Neuronal stem cell (in vitro differentiated cells): ENCODE data around the gene FAM193B.

ENCODE experiments used
- DNase-seq: peaks from one replicate; pipeline ENCODE4 v3.0.0-alpha.2; 2013; ENCODE audit warnings: low spot score
- H2AFZ ChIP-seq: one replicate; pipeline ENCODE4 v1.6.1; 2013; ENCODE audit warnings: mild to moderate bottlenecking, low read length, inconsistent platforms
- H2AK5ac ChIP-seq: 2 replicates; pipeline ENCODE4 v1.6.1; 2013; ENCODE audit warnings: low read depth, mild to moderate bottlenecking, inconsistent platforms, low read length, moderate library complexity, mixed read lengths
- H2BK120ac ChIP-seq: 2 replicates; pipeline ENCODE4 v1.6.1; 2013; ENCODE audit warnings: low read depth, mild to moderate bottlenecking, inconsistent platforms, low read length, moderate library complexity, mixed read lengths
- H2BK12ac ChIP-seq: one replicate; pipeline ENCODE4 v1.6.1; 2013; ENCODE audit warnings: low read length, inconsistent platforms
- H2BK15ac ChIP-seq: 2 replicates; pipeline ENCODE4 v1.6.1; 2013; ENCODE audit warnings: mild to moderate bottlenecking, low read length, inconsistent platforms, mixed read lengths
- H2BK5ac ChIP-seq: one replicate; pipeline ENCODE4 v1.6.1; 2013; ENCODE audit warnings: inconsistent platforms, mild to moderate bottlenecking, low read length, moderate library complexity
- H3K14ac ChIP-seq: one replicate; pipeline ENCODE4 v1.6.1; 2013; ENCODE audit warnings: low read length, inconsistent platforms
- H3K18ac ChIP-seq: 2 replicates; pipeline ENCODE4 v1.6.1; 2013; ENCODE audit warnings: low read length, inconsistent platforms
- H3K23ac ChIP-seq: 2 replicates; pipeline ENCODE4 v1.6.1; 2013; ENCODE audit warnings: low read depth, mild to moderate bottlenecking, mixed read lengths, low read length, inconsistent platforms; ENCODE audit not compliant: poor library complexity
- H3K27ac ChIP-seq: replicated peaks from 3 replicates; pipeline ENCODE4 v1.5.1; 2013; ENCODE audit warnings: low read length, inconsistent platforms
- H3K27me3 ChIP-seq, 3 experiments: 2 replicates each; pipeline ENCODE4 v1.6.1; 2013; ENCODE audit warnings: low read length in 3 of 3, mild to moderate bottlenecking in 2 of 3, inconsistent platforms in 1 of 3, low read depth in 1 of 3, mixed read lengths in 1 of 3, moderate library complexity in 1 of 3; ENCODE audit not compliant: control insufficient read depth in 3 of 3, insufficient read depth in 3 of 3
- H3K36me3 ChIP-seq, 2 donors: replicated peaks in 1 of 2; 2 replicates each; pipeline ENCODE4 v1.6.1; 2013; ENCODE audit warnings: low read length in 2 of 2; ENCODE audit not compliant: control insufficient read depth in 2 of 2, insufficient read depth in 2 of 2
- H3K4ac ChIP-seq: 2 replicates; pipeline ENCODE4 v1.6.1; 2013; ENCODE audit warnings: inconsistent platforms, mild to moderate bottlenecking, low read length, moderate library complexity
- H3K4me1 ChIP-seq, 2 donors: 1 replicate in 1 of 2; 2 replicates in 1 of 2; pipeline ENCODE4 v1.6.1; 2013; ENCODE audit warnings: low read length in 2 of 2, low read depth in 1 of 2; ENCODE audit not compliant: control insufficient read depth in 2 of 2, insufficient read depth in 1 of 2
- H3K4me2 ChIP-seq: one replicate; pipeline ENCODE4 v1.6.1; 2013; ENCODE audit warnings: mild to moderate bottlenecking, low read length, inconsistent platforms; ENCODE audit not compliant: insufficient read depth, poor library complexity, severe bottlenecking
- H3K4me3 ChIP-seq, 2 donors: 2 replicates each; pipeline ENCODE4 v1.5.1; 2013; ENCODE audit warnings: low read length in 2 of 2, mild to moderate bottlenecking in 2 of 2, inconsistent platforms in 1 of 2, moderate library complexity in 1 of 2
- H3K79me1 ChIP-seq: one replicate; pipeline ENCODE4 v1.6.1; 2013; ENCODE audit warnings: low read depth, mild to moderate bottlenecking, inconsistent platforms, low read length, moderate library complexity
- H3K9ac ChIP-seq: one replicate; pipeline ENCODE4 v1.6.1; 2013; ENCODE audit warnings: mild to moderate bottlenecking, low read depth, low read length, inconsistent platforms; ENCODE audit not compliant: poor library complexity
- H3K9me3 ChIP-seq, 2 donors: replicated peaks in 1 of 2; 2 replicates each; pipeline versions ENCODE3 to v1.6.1; 2013; ENCODE audit warnings: low read length in 2 of 2, mild to moderate bottlenecking in 2 of 2, inconsistent platforms in 1 of 2, low read depth in 1 of 2, mixed read lengths in 1 of 2, moderate library complexity in 1 of 2; ENCODE audit not compliant: control insufficient read depth in 2 of 2, insufficient read depth in 1 of 2
- H4K8ac ChIP-seq: one replicate; pipeline ENCODE4 v1.6.1; 2013; ENCODE audit warnings: low read depth, mild to moderate bottlenecking, inconsistent platforms, low read length, moderate library complexity
- H4K91ac ChIP-seq: one replicate; pipeline ENCODE4 v1.6.1; 2013; ENCODE audit warnings: low read length, low read depth, mild to moderate bottlenecking, inconsistent platforms; ENCODE audit not compliant: poor library complexity
- WGBS, 2 donors: extraction: QIAGEN DNeasy Blood & Tissue Kit; methylation state at CpG; one replicate each; pipeline ENCODE4 v1.1.7; 2013; ENCODE audit warnings: missing lambda C conversion rate in 2 of 2, mixed read lengths in 1 of 2; ENCODE audit not compliant: insufficient read length in 2 of 2, insufficient replicate concordance in 1 of 2; ENCODE audit errors: extremely low coverage in 2 of 2; 5-methylcytosine and 5-hydroxymethylcytosine counted together

Gene FAM193B

DNA sequence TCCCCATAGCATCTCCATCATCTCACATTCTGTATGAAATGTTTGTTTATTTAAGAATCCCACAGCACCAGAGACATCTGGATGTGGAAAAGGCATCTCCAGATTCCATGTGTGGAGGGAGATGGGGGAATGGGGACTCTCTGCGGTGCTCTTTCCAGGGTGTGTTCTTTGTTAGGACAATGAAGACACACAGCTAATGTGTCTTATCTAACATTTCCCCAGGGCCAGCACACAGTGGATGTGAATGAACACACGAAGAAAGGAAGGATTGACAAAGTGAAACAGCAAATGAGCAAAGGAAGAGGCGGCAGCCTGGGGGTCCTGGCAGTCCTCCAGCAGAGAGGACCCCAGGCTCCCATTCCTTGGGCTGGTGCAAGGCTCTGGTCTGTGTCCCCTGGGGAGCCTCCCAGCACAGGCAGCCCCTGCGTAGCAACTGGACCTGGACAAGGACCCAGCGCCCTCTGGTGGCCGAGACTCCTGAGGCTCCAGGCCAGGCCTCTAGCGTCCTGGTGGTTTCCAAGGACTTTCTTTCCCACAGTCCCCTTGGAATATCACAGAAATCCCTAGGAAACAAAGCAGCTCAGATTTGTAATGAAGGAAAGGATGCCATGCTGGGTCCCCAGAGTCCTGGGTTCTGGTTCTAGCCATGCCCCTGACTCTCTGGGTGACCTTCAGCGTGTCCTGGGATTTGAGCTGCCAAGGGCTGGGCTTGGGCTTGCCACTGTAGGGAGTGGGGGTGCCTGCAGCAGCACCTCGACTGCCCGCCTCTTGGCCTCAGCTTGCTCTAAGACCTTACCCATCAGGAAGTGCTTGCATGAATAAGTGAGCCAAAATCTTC is 53.5 kb downstream of the FAM193B start:
- peaks cover 0 to 14% (median 0%) of the 10 kb centered on the region in 3 experiments for H3K27me3 ChIP-seq
- peak overlapping the region; percentile 57 for H3K9ac ChIP-seq
- H3K4me1 ChIP-seq: peaks cover 24 to 39% of the 10 kb centered on the region in 2 donors
- WGBS, 2 donors: no CpG with 5 or more reads among the region's 10 CpGs
- H2BK15ac ChIP-seq: peak overlapping the region; percentile 95
- no peak overlapping the region for H2BK120ac ChIP-seq
- H3K23ac ChIP-seq: no peak overlapping the region
- peak overlapping the region; percentile 96 for H4K8ac ChIP-seq
- peak; percentile 86 for DNase-seq
- H3K4me2 ChIP-seq: no peak overlapping the region
- no peak overlapping the region for H3K4ac ChIP-seq
- no peak overlapping the region for H2BK5ac ChIP-seq
- no peaks in the 10 kb centered on the region for H3K9me3 ChIP-seq
- peak overlapping the region; percentile 95 for H2BK12ac ChIP-seq
- peaks cover 2 to 5% of the 10 kb centered on the region in 2 donors for H3K36me3 ChIP-seq
- H3K4me3 ChIP-seq: no peak overlapping the region
- H4K91ac ChIP-seq: peak overlapping the region; percentile 38
- H3K18ac ChIP-seq: peak overlapping the region; percentile 79
- H2AFZ ChIP-seq: peak overlapping the region; percentile 85
- no peak overlapping the region for H3K27ac ChIP-seq
- peak overlapping the region; percentile 77 for H2AK5ac ChIP-seq
- H3K14ac ChIP-seq: no peak overlapping the region
- H3K79me1 ChIP-seq: peaks cover 3% of the 10 kb centered on the region

DNA sequence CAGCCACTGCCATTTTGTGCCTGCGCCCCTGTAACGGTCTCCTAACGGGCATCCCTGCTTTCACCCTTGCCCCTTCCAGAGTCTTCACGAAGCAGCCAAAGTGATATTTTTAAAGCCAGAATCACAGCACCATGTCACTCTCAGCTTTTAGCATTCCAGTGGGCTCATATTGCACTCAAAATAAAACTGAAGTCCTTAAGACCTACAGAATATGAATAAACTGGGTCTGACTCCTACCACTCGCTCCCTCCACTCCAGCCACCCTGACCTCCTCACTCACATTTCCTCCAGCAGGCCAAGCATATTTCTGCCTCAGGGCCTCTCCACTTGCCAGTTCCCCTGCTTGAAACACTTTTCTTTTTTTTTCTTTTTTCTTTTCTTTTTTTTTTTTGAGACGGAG is 54.5 kb downstream of the FAM193B start:
- Histone ChIP-seq H2BK120ac (no peak overlapping the region), H2BK5ac (no peak overlapping the region), H2AK5ac (peak overlapping the region; percentile 86), H3K23ac (no peak overlapping the region), H3K14ac (no peak overlapping the region), H3K27ac (no peak overlapping the region), H3K4ac (peak overlapping the region; percentile 55), H3K36me3 (peaks cover 2 to 14% of the 10 kb centered on the region in 2 donors), H3K18ac (no peak overlapping the region), H2AFZ (no peak overlapping the region), H2BK15ac (no peak overlapping the region), H3K9ac (no peak overlapping the region), H4K91ac (no peak overlapping the region), H3K27me3 (peaks cover 0 to 14% (median 0%) of the 10 kb centered on the region in 3 experiments), H3K4me2 (no peak overlapping the region), H3K4me1 (peaks cover 32 to 48% of the 10 kb centered on the region in 2 donors), H4K8ac (no peak overlapping the region), H3K4me3 (no peak overlapping the region), H2BK12ac (no peak overlapping the region), H3K79me1 (peaks cover 3% of the 10 kb centered on the region), H3K9me3 (no peaks in the 10 kb centered on the region)
- DNase-seq: no peak
- WGBS, 2 donors: no CpG with 5 or more reads among the region's 6 CpGs

DNA sequence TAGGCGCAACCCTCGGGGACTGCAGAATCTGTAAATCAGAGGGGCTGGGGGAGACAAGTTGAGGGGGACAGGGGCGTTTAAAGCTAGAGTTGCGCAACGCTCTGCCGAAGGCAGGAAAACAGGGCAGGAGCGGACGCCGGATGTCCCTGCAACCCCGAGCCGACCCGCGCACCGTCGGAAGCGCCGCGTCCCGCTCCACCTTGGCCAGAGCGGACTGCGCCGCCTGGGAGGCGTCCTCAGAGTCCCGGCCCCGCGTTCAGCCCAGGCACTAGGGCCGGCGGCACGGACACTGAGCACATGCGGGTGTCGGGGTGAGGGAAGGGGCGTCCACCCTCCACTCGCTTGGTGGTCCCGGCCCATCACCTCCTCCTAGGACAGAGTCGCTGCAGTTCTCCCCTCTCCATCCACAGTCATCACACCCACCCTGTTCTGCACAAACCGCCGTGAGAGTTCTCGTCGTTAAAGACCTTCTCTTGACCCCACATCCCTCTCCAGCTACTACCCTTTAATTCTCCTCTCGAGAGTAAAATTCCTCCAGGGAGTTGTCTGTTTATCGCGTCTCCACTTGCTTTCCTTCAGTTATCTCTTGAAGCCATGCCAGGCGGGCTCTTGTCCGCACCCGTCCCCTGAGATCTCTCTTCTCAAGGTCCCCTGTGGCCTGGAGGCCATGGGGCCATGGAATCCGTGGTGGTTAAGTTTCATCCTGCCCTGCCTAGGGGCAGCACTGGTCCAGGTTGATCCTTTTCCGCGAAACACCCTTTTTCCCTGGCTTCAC is 56.2 kb downstream of the FAM193B start:
- H2AK5ac ChIP-seq: peak overlapping the region; percentile 89
- H3K4me1 ChIP-seq: peaks cover 42 to 49% of the 10 kb centered on the region in 2 donors
- H3K9me3 ChIP-seq: no peaks in the 10 kb centered on the region
- H3K14ac ChIP-seq: no peak overlapping the region
- no CpG with 5 or more reads among the region's 48 CpGs for WGBS, 2 donors
- peak overlapping the region; percentile 50 for H2BK12ac ChIP-seq
- H3K23ac ChIP-seq: peak overlapping the region; percentile 76
- peaks cover 4% of the 10 kb centered on the region for H3K79me1 ChIP-seq
- H3K36me3 ChIP-seq: peaks cover 9 to 30% of the 10 kb centered on the region in 2 donors
- no peak overlapping the region for H3K27ac ChIP-seq
- no peak for DNase-seq
- peak overlapping the region; percentile 37 to 79 for H3K4me3 ChIP-seq
- H2BK5ac ChIP-seq: no peak overlapping the region
- peak overlapping the region; percentile 91 for H3K9ac ChIP-seq
- H2BK15ac ChIP-seq: peak overlapping the region; percentile 96
- peak overlapping the region; percentile 84 for H3K4me2 ChIP-seq
- peak overlapping the region; percentile 59 for H4K91ac ChIP-seq
- H3K27me3 ChIP-seq: peaks cover 0 to 14% (median 0%) of the 10 kb centered on the region in 3 experiments
- H2BK120ac ChIP-seq: peak overlapping the region; percentile 37
- no peak overlapping the region for H3K4ac ChIP-seq
- peak overlapping the region; percentile 92 for H3K18ac ChIP-seq
- no peak overlapping the region for H4K8ac ChIP-seq
- H2AFZ ChIP-seq: peak overlapping the region; percentile 73
